ENCODE data around the gene CTCF. TPM values are rescaled to one million over a fixed set of nuclear protein-coding genes. Genes with fewer than 3 reads are reported as not detected.
A peak's percentile ranks its signal among the peaks of the same experiment; 100 is the strongest.

CTCF gene
- total RNA-seq, 1 donor from 2014 or later, result 45.0 TPM

DNA sequence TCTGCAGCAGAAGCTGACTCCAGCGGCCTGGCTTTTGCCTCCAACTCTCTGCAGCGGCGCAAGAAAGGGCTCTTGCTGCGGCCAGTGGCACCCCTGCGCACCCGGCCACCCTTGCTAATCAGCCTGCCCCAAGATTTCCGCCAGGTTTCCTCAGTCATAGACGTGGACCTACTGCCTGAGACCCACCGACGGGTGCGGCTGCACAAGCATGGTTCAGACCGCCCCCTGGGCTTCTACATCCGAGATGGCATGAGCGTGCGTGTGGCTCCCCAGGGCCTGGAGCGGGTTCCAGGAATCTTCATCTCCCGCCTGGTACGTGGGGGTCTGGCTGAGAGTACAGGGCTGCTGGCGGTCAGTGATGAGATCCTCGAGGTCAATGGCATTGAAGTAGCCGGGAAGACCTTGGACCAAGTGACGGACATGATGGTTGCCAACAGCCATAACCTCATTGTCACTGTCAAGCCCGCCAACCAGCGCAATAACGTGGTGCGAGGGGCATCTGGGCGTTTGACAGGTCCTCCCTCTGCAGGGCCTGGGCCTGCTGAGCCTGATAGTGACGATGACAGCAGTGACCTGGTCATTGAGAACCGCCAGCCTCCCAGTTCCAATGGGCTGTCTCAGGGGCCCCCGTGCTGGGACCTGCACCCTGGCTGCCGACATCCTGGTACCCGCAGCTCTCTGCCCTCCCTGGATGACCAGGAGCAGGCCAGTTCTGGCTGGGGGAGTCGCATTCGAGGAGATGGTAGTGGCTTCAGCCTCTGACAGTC lies 99.7 kb downstream of the CTCF start:
- TF ChIP-seq, protein P1, sequence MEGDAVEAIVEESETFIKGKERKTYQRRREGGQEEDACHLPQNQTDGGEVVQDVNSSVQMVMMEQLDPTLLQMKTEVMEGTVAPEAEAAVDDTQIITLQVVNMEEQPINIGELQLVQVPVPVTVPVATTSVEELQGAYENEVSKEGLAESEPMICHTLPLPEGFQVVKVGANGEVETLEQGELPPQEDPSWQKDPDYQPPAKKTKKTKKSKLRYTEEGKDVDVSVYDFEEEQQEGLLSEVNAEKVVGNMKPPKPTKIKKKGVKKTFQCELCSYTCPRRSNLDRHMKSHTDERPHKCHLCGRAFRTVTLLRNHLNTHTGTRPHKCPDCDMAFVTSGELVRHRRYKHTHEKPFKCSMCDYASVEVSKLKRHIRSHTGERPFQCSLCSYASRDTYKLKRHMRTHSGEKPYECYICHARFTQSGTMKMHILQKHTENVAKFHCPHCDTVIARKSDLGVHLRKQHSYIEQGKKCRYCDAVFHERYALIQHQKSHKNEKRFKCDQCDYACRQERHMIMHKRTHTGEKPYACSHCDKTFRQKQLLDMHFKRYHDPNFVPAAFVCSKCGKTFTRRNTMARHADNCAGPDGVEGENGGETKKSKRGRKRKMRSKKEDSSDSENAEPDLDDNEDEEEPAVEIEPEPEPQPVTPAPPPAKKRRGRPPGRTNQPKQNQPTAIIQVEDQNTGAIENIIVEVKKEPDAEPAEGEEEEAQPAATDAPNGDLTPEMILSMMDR (IDR thresholded peaks at IDR 0.05; ENCODE audit: insufficient read depth, low read length, poor library complexity, severe bottlenecking), result no peak
- Histone ChIP-seq H3K36me3 (ENCODE audit: control insufficient read depth, insufficient read depth, low read length) (peaks cover 2% of the 10 kb centered on the region), H3K4me3 (ENCODE audit: low read depth, low read length) (no peak overlapping the region), H3K27me3 (ENCODE audit: control insufficient read depth, insufficient read depth, low read length) (no peaks in the 10 kb centered on the region)
- no peak for DNase-seq (ENCODE audit: low read depth)

DNA sequence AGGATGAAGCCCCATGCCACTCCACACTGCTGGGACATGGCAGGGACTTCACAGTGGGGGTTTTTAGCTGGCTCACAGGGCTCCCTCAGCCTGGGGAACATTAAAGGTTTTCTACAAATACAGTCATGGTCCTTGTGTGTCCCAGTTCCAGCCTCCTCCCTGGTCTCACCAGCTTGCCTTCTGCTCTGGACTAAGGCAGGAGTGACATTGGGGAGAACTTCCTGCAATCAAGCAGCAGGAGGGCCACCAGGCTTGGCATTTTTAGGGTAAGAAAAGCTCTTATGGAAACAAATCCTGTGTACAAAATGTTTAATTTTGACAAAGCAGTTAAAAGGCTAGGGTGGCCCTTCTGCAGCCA lies 100.3 kb downstream of the CTCF start:
- H3K27me3 ChIP-seq (ENCODE audit: control insufficient read depth, insufficient read depth, low read length), result no peaks in the 10 kb centered on the region
- TF ChIP-seq, protein P1 (IDR thresholded peaks at IDR 0.05; ENCODE audit: insufficient read depth, low read length, poor library complexity, severe bottlenecking), result no peak
- H3K36me3 ChIP-seq (ENCODE audit: control insufficient read depth, insufficient read depth, low read length), result peaks cover 2% of the 10 kb centered on the region
- no peak overlapping the region for H3K4me3 ChIP-seq (ENCODE audit: low read depth, low read length)
- no peak for DNase-seq (ENCODE audit: low read depth)

DNA sequence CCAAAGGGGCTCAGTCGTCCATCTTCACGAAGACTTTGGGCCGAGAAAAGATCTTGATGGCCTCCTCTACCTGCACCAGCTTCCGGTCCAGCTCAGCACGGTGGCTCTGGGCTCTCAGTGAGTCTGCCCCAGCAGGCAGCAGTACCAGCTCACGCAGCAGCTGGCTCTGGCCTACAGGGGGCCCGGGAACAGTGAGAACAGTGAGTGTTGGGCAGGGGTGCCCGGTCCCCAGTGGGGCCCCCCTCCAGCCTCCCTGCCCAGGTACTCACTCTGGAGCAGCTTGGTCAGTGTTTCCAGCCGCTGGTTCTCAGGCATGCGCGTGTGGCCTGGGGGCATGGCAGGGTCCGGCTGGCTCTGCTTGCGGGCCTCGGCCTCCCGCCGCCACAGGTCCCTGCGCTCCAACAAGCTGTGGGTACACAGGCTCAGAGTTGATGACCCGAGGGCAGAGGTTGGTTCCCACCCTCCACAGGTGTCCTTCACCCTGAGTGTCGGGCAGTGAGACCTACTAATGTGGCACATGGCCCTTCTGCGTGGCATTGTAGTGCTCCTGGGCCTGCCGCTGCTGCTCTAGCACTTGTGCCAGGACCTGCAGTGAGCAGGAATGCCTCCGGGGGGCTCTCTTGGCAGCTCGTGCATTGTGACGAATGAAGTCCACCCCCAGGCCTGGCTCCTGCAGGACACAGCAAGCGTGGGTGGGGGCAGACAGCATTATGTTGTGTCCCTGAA lies 101.0 kb downstream of the CTCF start:
- Histone ChIP-seq H3K4me3 (ENCODE audit: low read depth, low read length) (no peak overlapping the region), H3K36me3 (ENCODE audit: control insufficient read depth, insufficient read depth, low read length) (peaks cover 2% of the 10 kb centered on the region), H3K27me3 (ENCODE audit: control insufficient read depth, insufficient read depth, low read length) (no peaks in the 10 kb centered on the region)
- DNase-seq (ENCODE audit: low read depth), result no peak
- TF ChIP-seq, protein P1 (IDR thresholded peaks at IDR 0.05; ENCODE audit: insufficient read depth, low read length, poor library complexity, severe bottlenecking), result peak; percentile 49

GRCh38 chr16:67663877-67664222 lies 101.5 kb downstream of the CTCF start:
- Histone ChIP-seq H3K27me3 (ENCODE audit: control insufficient read depth, insufficient read depth, low read length) (no peaks in the 10 kb centered on the region), H3K36me3 (ENCODE audit: control insufficient read depth, insufficient read depth, low read length) (peaks cover 2% of the 10 kb centered on the region), H3K4me3 (ENCODE audit: low read depth, low read length) (no peak overlapping the region)
- no peak for DNase-seq (ENCODE audit: low read depth)
- TF ChIP-seq, protein P1 (IDR thresholded peaks at IDR 0.05; ENCODE audit: insufficient read depth, low read length, poor library complexity, severe bottlenecking), result no peak

DNA sequence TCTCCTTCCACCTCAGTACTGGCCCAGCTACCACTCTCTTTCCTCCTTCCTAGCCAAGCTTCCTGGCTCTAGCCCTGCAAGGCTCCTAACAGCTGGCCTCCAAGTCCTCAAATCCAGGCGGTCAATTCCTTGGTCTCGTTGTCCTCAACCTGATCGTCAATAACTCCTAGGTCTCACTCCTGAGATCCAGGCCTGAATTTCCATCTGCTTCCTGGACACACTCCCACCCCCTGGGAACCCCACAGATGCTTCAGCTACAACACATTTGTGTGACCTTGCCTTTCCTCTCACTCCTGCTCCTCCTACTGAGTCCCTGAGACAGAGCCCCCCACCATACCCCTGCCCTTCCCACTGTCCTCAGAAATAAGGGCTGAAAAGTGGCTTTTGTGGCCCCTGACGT lies 101.9 kb downstream of the CTCF start:
- no peak for DNase-seq (ENCODE audit: low read depth)
- Histone ChIP-seq H3K4me3 (ENCODE audit: low read depth, low read length) (no peak overlapping the region), H3K36me3 (ENCODE audit: control insufficient read depth, insufficient read depth, low read length) (peaks cover 2% of the 10 kb centered on the region), H3K27me3 (ENCODE audit: control insufficient read depth, insufficient read depth, low read length) (no peaks in the 10 kb centered on the region)
- TF ChIP-seq, protein P1 (IDR thresholded peaks at IDR 0.05; ENCODE audit: insufficient read depth, low read length, poor library complexity, severe bottlenecking), result no peak

Data from kidney epithelial cell (primary cell).